PC-3 (cell line): ENCODE results near the gene CDC42EP3. TPM values are rescaled to one million over a fixed set of nuclear protein-coding genes. Genes with fewer than 3 reads are reported as not detected.

Source experiments
- ATAC-seq: fragments of 200-7000 bp; cut with Tn5 transposase; 2 replicates; pipeline ENCODE4 v1.9.1; 2020; ENCODE audit warnings: mild to moderate bottlenecking, moderate library complexity
- BruUV-seq: library from RNA; stranded (reverse); fragments of 400-500 nt; replicated peaks from 2 replicates; lab custom pipeline; 2021; lab: Mats Ljungman, UMichigan
- CTCF ChIA-PET: fragments of 300-600 bp; sonication (Branson Sonifier 250); formaldehyde crosslinking; loops from one replicate; lab custom pipeline; 2022; ENCODE audit warnings: antibody characterized with exemption; lab: Charles Lee
- POLR2A ChIA-PET: fragments of 300-600 bp; sonication (Branson Sonifier 250); formaldehyde crosslinking; loops from one replicate; lab custom pipeline; 2022; ENCODE audit warnings: antibody characterized with exemption; ENCODE audit not compliant: unreplicated experiment; lab: Charles Lee
- DNase-seq: peaks from one replicate; pipeline ENCODE4 v3.0.0-alpha.2; 2015
- H2AFZ ChIP-seq: fragments of 300-600 bp; sonication (generic); 2 replicates; pipeline ENCODE4 v1.6.0; 2016; ENCODE audit warnings: antibody characterized with exemption, low read length
- H3F3A ChIP-seq: fragments of 300-600 bp; sonication (generic); one replicate; pipeline ENCODE4 v1.6.0; 2017; ENCODE audit warnings: antibody characterized with exemption, low read length, control low read depth, mild to moderate bottlenecking; ENCODE audit not compliant: unreplicated experiment
- H3K27ac ChIP-seq: fragments of 300-600 bp; sonication (generic); 2 replicates; pipeline ENCODE4 v1.5.1; 2016; ENCODE audit warnings: mild to moderate bottlenecking, low read length
- H3K27me3 ChIP-seq: fragments of 300-600 bp; sonication (generic); 2 replicates; pipeline ENCODE4 v1.6.1; 2016; ENCODE audit warnings: low read length, mixed read lengths
- H3K36me3 ChIP-seq: fragments of 300-600 bp; sonication (generic); 2 replicates; pipeline ENCODE4 v1.6.1; 2016; ENCODE audit warnings: low read depth, mixed run types, low read length, mixed read lengths
- H3K4me1 ChIP-seq: fragments of 300-600 bp; sonication (generic); 2 replicates; pipeline ENCODE4 v1.5.1; 2016; ENCODE audit warnings: low read length; ENCODE audit not compliant: insufficient read depth
- H3K4me2 ChIP-seq: fragments of 300-600 bp; sonication (generic); 2 replicates; pipeline ENCODE4 v1.6.0; 2016; ENCODE audit warnings: low read length
- H3K4me3 ChIP-seq: fragments of 300-600 bp; sonication (generic); 2 replicates; pipeline ENCODE4 v1.5.1; 2016; ENCODE audit warnings: mild to moderate bottlenecking, low read length, mixed read lengths
- H3K79me2 ChIP-seq: fragments of 300-600 bp; sonication (generic); 2 replicates; pipeline ENCODE4 v1.6.1; 2017; ENCODE audit warnings: low read length, mixed read lengths
- H3K9ac ChIP-seq: fragments of 300-600 bp; sonication (generic); 2 replicates; pipeline ENCODE4 v1.6.0; 2016; ENCODE audit warnings: mild to moderate bottlenecking, low read length
- H3K9me2 ChIP-seq: fragments of 300-600 bp; sonication (generic); replicated peaks from 2 replicates; pipeline ENCODE4 v1.6.1; 2016; ENCODE audit warnings: mixed run types, low read length, mixed read lengths
- H3K9me3 ChIP-seq: fragments of 300-600 bp; sonication (generic); 2 replicates; pipeline ENCODE4 v1.6.1; 2016; ENCODE audit warnings: low read length, mixed read lengths
- H4K20me1 ChIP-seq: fragments of 300-600 bp; sonication (generic); 2 replicates; pipeline ENCODE4 v1.6.1; 2016; ENCODE audit warnings: low read length, mixed read lengths
- EZH2 ChIP-seq: fragments of 300-600 bp; sonication (generic); IDR thresholded peaks from one replicate; pipeline ENCODE4 v1.6.1; 2017; ENCODE audit warnings: antibody characterized with exemption, mild to moderate bottlenecking, low read length; ENCODE audit not compliant: unreplicated experiment
- EZH2phosphoT487 ChIP-seq: fragments of 300-600 bp; sonication (generic); IDR thresholded peaks from 2 replicates; pipeline ENCODE4 v1.6.1; 2018; ENCODE audit warnings: mild to moderate bottlenecking, antibody characterized with exemption, low read length, borderline replicate concordance
- intact Hi-C: fragments of 100-400 bp; cut with micrococcal nuclease; formaldehyde crosslinking; loops from 2 replicates; pipeline ENCODE4 v1.9.0; 2023
- total RNA-seq: library from RNA; depleted of rRNA; stranded (reverse); fragments of >200 nt; gene quantifications from 2 replicates; pipeline ENCODE4 v1.2.3, GENCODE V29; 2014
- TF ChIP-seq, protein P1 (sequence below): fragments of 300-600 bp; sonication (generic); conservative IDR thresholded peaks from 2 replicates; pipeline ENCODE4 v1.5.1; 2017; ENCODE audit warnings: antibody characterized with exemption, low read depth, mild to moderate bottlenecking, low read length

The CDC42EP3 gene
- total RNA-seq, 1 experiment from 2014 or later: 28.4 TPM

DNA sequence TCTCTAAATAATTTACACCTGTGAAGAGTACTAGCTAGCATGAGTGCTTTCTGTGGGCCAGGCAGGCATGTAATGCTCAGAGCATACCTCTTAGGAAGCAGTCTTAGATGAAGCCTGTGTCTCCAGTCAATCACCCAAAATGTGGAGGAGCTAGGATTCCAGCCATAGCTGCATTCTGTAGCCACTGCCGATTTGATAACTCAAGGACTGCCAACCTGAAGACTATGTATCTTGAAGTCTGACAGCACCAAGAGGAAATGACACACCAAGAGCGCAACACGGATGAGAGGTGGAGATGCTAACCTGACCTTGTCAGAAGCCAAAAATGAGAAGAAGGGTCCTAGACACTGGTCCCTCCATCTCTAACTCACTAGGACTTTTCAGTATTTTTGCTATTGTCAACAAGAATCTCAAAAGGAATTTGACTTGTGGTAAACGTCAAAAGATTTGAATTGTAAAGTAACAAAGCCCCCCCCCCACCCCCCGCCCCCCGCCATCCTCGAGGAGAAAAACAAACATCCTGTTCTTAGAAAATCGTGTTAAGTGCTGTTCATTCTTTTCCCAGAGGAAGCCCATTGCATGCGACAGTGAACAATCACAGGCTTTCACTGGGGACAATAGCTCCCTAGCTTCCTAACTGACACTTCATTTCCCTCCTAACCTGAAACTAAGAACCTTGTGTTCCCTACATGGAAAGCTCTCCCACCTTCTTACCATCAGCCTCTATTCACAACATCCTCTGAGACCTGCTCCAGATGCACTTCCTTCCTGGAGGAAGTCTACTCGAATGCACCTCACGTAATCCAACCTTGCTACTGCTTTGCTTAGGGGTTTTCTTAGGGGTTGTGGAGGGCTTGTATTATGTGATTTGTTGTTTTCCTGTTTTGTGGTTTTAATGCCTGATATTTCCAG lies 14.7 kb downstream of the CDC42EP3 start:
- Histone ChIP-seq H3K36me3 (peaks cover 11% of the 10 kb centered on the region), H3K9me3 (no peaks in the 10 kb centered on the region), H3F3A (no peaks in the 10 kb centered on the region), H3K4me1 (peaks cover 9% of the 10 kb centered on the region), H4K20me1 (no peaks in the 10 kb centered on the region), H3K79me2 (peaks cover 94% of the 10 kb centered on the region), H3K27me3 (no peaks in the 10 kb centered on the region), H2AFZ (no peak overlapping the region), H3K4me2 (no peak overlapping the region), H3K4me3 (no peak overlapping the region), H3K9ac (no peak overlapping the region), H3K9me2 (no peaks in the 10 kb centered on the region), H3K27ac (no peak overlapping the region)
- DNase-seq (no peak), ATAC-seq (no peak)
- POLR2A ChIA-PET: interaction anchor here (0.7 kb wide), 1 partner anchor 124 kb away, joined by 3 read pairs; no protein-coding TSS in a partner anchor
- intact Hi-C loops: no loop called here
- CTCF ChIA-PET: no interaction called here
- no TSS peak for BruUV-seq
- TF ChIP-seq, protein P1, sequence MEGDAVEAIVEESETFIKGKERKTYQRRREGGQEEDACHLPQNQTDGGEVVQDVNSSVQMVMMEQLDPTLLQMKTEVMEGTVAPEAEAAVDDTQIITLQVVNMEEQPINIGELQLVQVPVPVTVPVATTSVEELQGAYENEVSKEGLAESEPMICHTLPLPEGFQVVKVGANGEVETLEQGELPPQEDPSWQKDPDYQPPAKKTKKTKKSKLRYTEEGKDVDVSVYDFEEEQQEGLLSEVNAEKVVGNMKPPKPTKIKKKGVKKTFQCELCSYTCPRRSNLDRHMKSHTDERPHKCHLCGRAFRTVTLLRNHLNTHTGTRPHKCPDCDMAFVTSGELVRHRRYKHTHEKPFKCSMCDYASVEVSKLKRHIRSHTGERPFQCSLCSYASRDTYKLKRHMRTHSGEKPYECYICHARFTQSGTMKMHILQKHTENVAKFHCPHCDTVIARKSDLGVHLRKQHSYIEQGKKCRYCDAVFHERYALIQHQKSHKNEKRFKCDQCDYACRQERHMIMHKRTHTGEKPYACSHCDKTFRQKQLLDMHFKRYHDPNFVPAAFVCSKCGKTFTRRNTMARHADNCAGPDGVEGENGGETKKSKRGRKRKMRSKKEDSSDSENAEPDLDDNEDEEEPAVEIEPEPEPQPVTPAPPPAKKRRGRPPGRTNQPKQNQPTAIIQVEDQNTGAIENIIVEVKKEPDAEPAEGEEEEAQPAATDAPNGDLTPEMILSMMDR: no peak
- TF ChIP-seq EZH2: no peak
- TF ChIP-seq EZH2phosphoT487: no peak

DNA sequence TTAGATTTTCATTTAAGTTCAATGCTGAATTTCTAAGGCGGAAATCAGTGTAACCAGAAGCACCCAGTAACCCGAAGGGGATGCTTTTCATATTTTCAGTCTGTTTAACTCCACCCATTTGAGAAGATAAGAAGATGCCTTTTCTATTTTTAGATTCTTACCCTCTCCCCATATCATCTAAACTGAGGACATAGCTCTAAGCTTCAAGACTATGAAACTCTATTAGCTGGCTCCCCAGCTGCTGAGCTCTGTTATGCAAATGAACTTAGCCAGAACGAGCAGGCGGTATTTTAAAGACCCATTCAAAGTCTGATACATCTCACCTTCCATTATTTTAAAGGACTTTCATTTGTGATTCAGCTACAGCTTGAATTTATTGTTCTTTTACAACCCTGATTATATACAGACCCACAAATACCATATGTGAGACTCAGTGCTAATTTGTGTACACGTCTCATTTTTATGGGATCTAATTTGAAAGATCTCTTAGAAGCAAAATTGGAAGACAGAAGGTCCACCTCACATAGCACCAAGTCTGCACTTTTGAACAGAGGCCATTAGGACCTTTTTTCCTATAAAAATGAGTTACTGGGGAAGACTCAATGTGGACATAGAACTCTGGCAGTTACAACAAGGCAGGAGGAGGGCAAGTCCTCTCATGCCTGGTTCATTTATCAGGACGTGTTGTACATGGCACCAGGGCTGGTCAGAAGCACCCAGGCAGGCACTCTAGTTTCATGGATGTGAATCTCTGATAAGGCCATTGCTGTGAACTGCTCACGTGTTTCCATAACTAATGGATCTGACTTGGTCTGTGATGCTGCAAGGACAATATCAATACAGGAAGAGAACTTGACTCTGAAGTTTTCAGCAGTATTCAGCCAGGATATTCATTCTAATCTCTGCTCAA lies 16.3 kb downstream of the CDC42EP3 start:
- Histone ChIP-seq H3K9me3 (no peaks in the 10 kb centered on the region), H2AFZ (no peak overlapping the region), H4K20me1 (no peaks in the 10 kb centered on the region), H3K27ac (no peak overlapping the region), H3K27me3 (no peaks in the 10 kb centered on the region), H3K4me2 (no peak overlapping the region), H3K79me2 (peaks cover 94% of the 10 kb centered on the region), H3K36me3 (peaks cover 11% of the 10 kb centered on the region), H3K4me3 (no peak overlapping the region), H3K9me2 (no peaks in the 10 kb centered on the region), H3F3A (no peaks in the 10 kb centered on the region), H3K4me1 (peaks cover 14% of the 10 kb centered on the region), H3K9ac (no peak overlapping the region)
- intact Hi-C loops: no loop called here
- ATAC-seq (no peak), DNase-seq (no peak)
- CTCF ChIA-PET: interaction anchor here (0.6 to 1.4 kb wide), 2 partner anchors 222 to 374 kb away, joined by 3 to 5 read pairs; no protein-coding TSS in a partner anchor
- POLR2A ChIA-PET: interaction anchor here (0.7 to 0.8 kb wide), 2 partner anchors 113 to 178 kb away, joined by 3 read pairs; no protein-coding TSS in a partner anchor
- no TSS peak for BruUV-seq
- TF ChIP-seq, protein P1: no peak
- TF ChIP-seq EZH2phosphoT487: no peak
- TF ChIP-seq EZH2: no peak
